GM10847 (cell line): Measurements from ENCODE around the gene LRRC45.

Experiments used
- POLR2A ChIP-seq: IDR thresholded peaks from 2 replicates; pipeline ENCODE4 v1.6.1; 2011; ENCODE audit not compliant: insufficient read length; ENCODE audit errors: extremely low read depth

LRRC45 gene

DNA sequence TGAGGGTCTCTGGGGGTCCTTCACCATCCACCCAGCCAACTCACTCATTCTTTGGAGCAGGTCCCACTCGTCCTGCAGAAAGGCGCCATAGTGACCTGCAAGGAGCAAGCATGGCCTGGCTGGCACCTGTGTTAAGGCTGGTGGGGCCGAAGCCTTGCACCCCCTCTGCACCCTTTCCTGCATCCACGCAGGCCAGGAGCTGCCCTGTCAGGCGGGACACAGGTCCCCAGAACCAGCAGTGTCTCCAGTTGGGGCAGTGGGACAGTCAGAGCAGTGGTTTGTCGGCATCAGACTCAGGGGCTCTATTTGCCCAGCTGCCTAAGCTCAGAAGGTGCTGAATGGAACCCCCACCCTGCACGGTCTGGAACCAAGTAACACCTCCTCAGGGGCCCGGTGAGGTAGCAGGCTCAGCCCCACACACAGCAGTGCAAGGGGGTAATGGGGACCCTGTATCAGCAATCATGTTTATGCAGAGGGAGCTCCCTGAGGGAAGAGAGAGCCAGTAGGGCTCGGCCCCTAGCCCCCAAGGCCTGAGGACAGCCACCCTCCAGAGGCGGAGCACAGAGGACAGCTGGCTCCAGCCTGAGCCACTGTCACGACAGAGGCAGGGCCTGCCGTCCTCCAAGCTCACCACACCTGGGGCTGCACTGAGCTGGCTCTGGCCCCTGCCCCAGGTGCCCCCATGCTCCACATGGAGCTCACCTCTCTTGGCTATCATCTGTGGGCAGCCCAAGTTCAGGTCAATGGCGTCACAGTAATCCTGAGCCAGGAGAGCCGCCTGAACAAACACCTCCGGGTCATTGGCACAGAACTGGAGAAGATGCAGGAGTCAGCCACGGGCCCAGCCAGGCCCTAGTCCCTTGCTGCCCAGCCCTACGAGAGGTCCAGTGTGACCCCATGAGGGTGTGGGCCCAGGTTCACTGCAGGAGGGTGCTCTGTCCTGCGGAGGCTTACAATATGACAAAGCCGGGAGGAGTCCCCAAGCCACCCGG is 40.6 kb downstream of the LRRC45 start:
- no peak for TF ChIP-seq POLR2A

DNA sequence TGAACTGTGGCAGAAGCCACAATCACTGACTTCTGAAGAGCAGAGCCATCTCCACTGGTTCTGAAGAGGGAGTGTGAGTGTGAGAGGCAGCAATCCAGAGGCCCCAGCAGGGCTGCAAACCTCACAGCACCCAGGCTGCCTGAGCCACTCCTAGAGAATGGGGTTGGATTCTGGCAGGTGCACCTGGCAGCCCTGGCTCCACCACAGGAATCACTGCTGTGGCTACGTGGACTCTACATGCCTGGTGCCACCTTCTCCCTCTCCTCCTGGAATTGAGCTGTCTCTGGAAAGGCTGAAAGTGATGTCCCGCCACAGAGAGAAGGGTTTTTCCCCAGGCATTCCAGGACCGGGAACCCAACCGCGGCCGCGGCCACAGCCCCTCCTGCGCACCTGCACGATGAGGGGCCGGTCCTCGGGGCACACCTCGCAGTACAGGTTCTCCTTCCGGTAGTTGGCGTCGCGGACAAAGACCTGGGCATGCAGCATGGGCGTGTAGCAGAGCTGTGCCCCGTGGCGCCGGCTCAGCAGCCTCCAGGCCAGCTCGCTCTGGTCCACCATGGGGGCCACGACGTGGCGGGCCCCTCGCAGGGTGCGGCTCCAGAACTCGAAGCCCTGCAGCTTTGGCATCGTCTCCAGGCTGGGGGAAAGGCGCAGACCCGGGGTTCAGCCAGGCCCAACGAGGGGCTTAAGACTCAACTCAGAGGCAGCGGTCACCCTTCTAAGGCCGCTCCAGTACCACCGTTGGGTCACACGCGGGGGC is 41.5 kb downstream of the LRRC45 start:
- TF ChIP-seq POLR2A: no peak

DNA sequence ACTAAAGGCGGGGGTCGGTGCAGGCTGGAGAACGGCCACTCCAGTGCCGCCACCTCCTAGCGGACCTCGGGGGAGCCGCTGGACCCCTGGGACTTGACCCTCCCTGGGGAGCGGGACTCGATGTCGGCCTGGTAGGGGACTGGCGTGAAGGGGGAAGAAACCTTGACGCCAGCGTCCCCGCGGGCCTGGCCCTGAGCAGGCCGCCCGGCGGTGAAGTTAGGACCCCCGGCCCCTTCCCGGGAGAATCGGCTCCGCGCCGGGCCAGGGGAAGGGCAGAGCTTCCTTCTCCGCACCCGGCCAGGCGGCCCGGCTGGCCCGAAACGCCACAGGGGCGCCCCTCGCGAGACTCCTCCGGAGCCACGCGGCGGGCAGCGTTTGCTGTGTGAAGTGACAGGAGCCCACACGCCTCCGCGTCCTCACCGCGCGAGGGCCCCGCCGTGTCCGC is 42.1 kb downstream of the LRRC45 start:
- no peak for TF ChIP-seq POLR2A

GRCh38 chr17:82065638-82066303 is 42.7 kb downstream of the LRRC45 start, which contains the start of gene DUS1L:
TSS of gene DUS1L (minus strand) at chr17:82065804. CDS start at chr17:82065059, 745 bp downstream.
- peak; percentile 75 for TF ChIP-seq POLR2A

DNA sequence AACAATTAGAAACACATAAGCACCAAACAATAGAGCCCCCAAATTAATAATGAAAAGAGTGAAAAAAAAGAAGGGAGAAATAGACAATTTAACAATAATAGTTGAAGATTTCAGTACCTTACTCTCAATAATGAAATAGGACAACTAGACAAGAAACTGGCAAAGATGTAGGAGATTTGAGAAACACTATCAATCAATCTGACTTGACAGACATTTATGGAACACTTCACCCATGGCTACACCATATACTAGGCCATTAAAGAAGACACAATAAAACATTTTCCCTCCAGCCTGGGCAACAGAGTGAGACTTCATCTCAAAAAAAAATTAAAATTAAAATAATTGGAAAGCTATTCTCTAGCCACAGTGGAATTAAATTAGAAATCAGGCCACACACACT is 47.5 kb downstream of the LRRC45 start:
- TF ChIP-seq POLR2A: no peak

- no peak for TF ChIP-seq POLR2A
These were observed 49.7 kb downstream of the LRRC45 start for GRCh38 chr17:82072827-82073226.

- TF ChIP-seq POLR2A: no peak
These were observed 50.3 kb downstream of the LRRC45 start for GRCh38 chr17:82073446-82073845.

- no peak for TF ChIP-seq POLR2A
These were observed 53.1 kb downstream of the LRRC45 start for GRCh38 chr17:82076018-82076784.

DNA sequence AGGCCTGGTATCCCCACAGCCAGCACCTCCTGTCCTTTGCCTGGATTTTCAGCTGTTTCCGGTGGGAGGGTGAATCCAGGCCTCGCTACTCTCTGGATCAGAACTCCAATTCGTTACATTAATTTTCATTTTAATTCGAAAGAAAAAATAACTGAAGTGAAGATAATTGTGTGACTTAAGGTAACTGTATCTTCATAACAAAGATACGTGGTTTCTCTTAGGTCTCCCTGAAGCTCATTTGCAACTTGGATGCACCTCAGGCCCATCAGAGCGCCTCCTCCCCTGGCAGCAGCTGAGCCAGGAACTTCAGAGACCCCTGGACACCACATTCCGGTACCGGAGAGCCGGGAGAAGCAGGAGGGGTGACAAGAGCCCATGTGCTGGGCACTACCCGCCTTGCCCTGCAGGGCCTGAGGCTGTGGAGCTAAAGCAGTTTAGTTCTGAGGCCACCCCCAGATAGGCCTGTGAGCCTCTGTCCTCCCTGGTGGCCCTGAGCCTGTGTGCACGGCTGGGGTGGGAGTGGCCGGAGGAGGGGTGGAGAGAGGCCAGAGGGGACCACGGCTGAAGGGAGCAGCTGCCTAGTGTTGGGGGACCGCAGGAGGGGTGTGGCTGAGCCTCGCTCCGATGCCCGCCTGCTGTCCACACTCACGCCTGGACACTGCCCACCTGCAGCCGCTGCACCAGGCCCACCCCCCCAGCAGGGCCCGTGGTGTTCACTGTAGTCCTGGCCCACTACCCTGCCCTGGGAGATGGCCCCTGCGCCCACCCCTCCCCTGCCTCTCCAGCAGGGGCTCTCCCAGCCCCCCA is 53.9 kb downstream of the LRRC45 start:
- TF ChIP-seq POLR2A: peak; percentile 23

GRCh38 chr17:82077617-82078358 is 54.7 kb downstream of the LRRC45 start:
- peak; percentile 4 for TF ChIP-seq POLR2A

DNA sequence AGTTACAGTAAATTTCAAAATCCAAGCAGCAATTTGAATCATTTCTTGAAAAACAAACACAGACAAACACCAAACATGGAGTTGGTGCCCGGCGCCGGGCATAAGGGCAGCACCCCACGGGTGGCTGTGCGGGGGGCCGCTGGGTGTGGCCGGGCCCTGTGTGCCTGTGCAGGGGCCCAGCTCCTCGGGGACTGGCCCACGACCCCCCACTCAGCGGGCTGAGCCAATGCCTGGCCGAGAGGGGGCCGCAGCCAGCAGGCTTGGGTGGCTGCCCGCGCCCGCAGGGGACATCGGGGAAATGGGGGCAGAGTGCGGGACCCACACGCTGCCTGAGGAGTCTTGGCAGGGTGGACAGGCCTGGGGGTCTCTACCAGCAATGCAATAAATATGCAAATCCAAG is 55.3 kb downstream of the LRRC45 start:
- TF ChIP-seq POLR2A: no peak

GRCh38 chr17:82079001-82079677 is 56.0 kb downstream of the LRRC45 start:
- no peak for TF ChIP-seq POLR2A
